ENCODE data around the gene PXDN.

GRCh38 chr2:1594373-1595171 is 149.7 kb downstream of the PXDN start:
- TF ChIP-seq REST (IDR thresholded peaks at IDR 0.05; ENCODE audit: low read depth, low read length), result no peak
- TF ChIP-seq, protein P1, sequence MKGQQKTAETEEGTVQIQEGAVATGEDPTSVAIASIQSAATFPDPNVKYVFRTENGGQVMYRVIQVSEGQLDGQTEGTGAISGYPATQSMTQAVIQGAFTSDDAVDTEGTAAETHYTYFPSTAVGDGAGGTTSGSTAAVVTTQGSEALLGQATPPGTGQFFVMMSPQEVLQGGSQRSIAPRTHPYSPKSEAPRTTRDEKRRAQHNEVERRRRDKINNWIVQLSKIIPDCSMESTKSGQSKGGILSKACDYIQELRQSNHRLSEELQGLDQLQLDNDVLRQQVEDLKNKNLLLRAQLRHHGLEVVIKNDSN (IDR thresholded peaks at IDR 0.05; ENCODE audit: borderline replicate concordance, extremely low read length, insufficient read depth, low read depth, low read length), result no peak
- TF ChIP-seq CHD2 (IDR thresholded peaks at IDR 0.05; ENCODE audit: borderline replicate concordance, low read depth, low read length), result no peak
- no peak for TF ChIP-seq RAD21 (IDR thresholded peaks at IDR 0.05; ENCODE audit: insufficient read depth, low read depth, low read length)
- no peak for TF ChIP-seq HCFC1 (IDR thresholded peaks at IDR 0.05; ENCODE audit: low read length)

Data from GM12878 (cell line).